Neuronal stem cell (in vitro differentiated cells): Measurements from ENCODE around the gene TUFT1. TPM values are rescaled to one million over a fixed set of nuclear protein-coding genes. Genes with fewer than 3 reads are reported as not detected.

Experiments used
- DNase-seq: peaks from one replicate; pipeline ENCODE4 v3.0.0-alpha.2; 2013; ENCODE audit warnings: low spot score
- H2AFZ ChIP-seq: one replicate; pipeline ENCODE4 v1.6.1; 2013; ENCODE audit warnings: mild to moderate bottlenecking, low read length, inconsistent platforms
- H2AK5ac ChIP-seq: 2 replicates; pipeline ENCODE4 v1.6.1; 2013; ENCODE audit warnings: low read depth, mild to moderate bottlenecking, inconsistent platforms, low read length, moderate library complexity, mixed read lengths
- H2BK120ac ChIP-seq: 2 replicates; pipeline ENCODE4 v1.6.1; 2013; ENCODE audit warnings: low read depth, mild to moderate bottlenecking, inconsistent platforms, low read length, moderate library complexity, mixed read lengths
- H2BK12ac ChIP-seq: one replicate; pipeline ENCODE4 v1.6.1; 2013; ENCODE audit warnings: low read length, inconsistent platforms
- H2BK15ac ChIP-seq: 2 replicates; pipeline ENCODE4 v1.6.1; 2013; ENCODE audit warnings: mild to moderate bottlenecking, low read length, inconsistent platforms, mixed read lengths
- H2BK5ac ChIP-seq: one replicate; pipeline ENCODE4 v1.6.1; 2013; ENCODE audit warnings: inconsistent platforms, mild to moderate bottlenecking, low read length, moderate library complexity
- H3K14ac ChIP-seq: one replicate; pipeline ENCODE4 v1.6.1; 2013; ENCODE audit warnings: low read length, inconsistent platforms
- H3K18ac ChIP-seq: 2 replicates; pipeline ENCODE4 v1.6.1; 2013; ENCODE audit warnings: low read length, inconsistent platforms
- H3K23ac ChIP-seq: 2 replicates; pipeline ENCODE4 v1.6.1; 2013; ENCODE audit warnings: low read depth, mild to moderate bottlenecking, mixed read lengths, low read length, inconsistent platforms; ENCODE audit not compliant: poor library complexity
- H3K27ac ChIP-seq: replicated peaks from 3 replicates; pipeline ENCODE4 v1.5.1; 2013; ENCODE audit warnings: low read length, inconsistent platforms
- H3K27me3 ChIP-seq, 3 experiments: 2 replicates each; pipeline ENCODE4 v1.6.1; 2013; ENCODE audit warnings: low read length in 3 of 3, mild to moderate bottlenecking in 2 of 3, inconsistent platforms in 1 of 3, low read depth in 1 of 3, mixed read lengths in 1 of 3, moderate library complexity in 1 of 3; ENCODE audit not compliant: control insufficient read depth in 3 of 3, insufficient read depth in 3 of 3
- H3K36me3 ChIP-seq, 2 donors: replicated peaks in 1 of 2; 2 replicates each; pipeline ENCODE4 v1.6.1; 2013; ENCODE audit warnings: low read length in 2 of 2; ENCODE audit not compliant: control insufficient read depth in 2 of 2, insufficient read depth in 2 of 2
- H3K4ac ChIP-seq: 2 replicates; pipeline ENCODE4 v1.6.1; 2013; ENCODE audit warnings: inconsistent platforms, mild to moderate bottlenecking, low read length, moderate library complexity
- H3K4me1 ChIP-seq, 2 donors: 1 replicate in 1 of 2; 2 replicates in 1 of 2; pipeline ENCODE4 v1.6.1; 2013; ENCODE audit warnings: low read length in 2 of 2, low read depth in 1 of 2; ENCODE audit not compliant: control insufficient read depth in 2 of 2, insufficient read depth in 1 of 2
- H3K4me2 ChIP-seq: one replicate; pipeline ENCODE4 v1.6.1; 2013; ENCODE audit warnings: mild to moderate bottlenecking, low read length, inconsistent platforms; ENCODE audit not compliant: insufficient read depth, poor library complexity, severe bottlenecking
- H3K4me3 ChIP-seq, 2 donors: 2 replicates each; pipeline ENCODE4 v1.5.1; 2013; ENCODE audit warnings: low read length in 2 of 2, mild to moderate bottlenecking in 2 of 2, inconsistent platforms in 1 of 2, moderate library complexity in 1 of 2
- H3K79me1 ChIP-seq: one replicate; pipeline ENCODE4 v1.6.1; 2013; ENCODE audit warnings: low read depth, mild to moderate bottlenecking, inconsistent platforms, low read length, moderate library complexity
- H3K9ac ChIP-seq: one replicate; pipeline ENCODE4 v1.6.1; 2013; ENCODE audit warnings: mild to moderate bottlenecking, low read depth, low read length, inconsistent platforms; ENCODE audit not compliant: poor library complexity
- H3K9me3 ChIP-seq, 2 donors: replicated peaks in 1 of 2; 2 replicates each; pipeline versions ENCODE3 to v1.6.1; 2013; ENCODE audit warnings: low read length in 2 of 2, mild to moderate bottlenecking in 2 of 2, inconsistent platforms in 1 of 2, low read depth in 1 of 2, mixed read lengths in 1 of 2, moderate library complexity in 1 of 2; ENCODE audit not compliant: control insufficient read depth in 2 of 2, insufficient read depth in 1 of 2
- H4K8ac ChIP-seq: one replicate; pipeline ENCODE4 v1.6.1; 2013; ENCODE audit warnings: low read depth, mild to moderate bottlenecking, inconsistent platforms, low read length, moderate library complexity
- H4K91ac ChIP-seq: one replicate; pipeline ENCODE4 v1.6.1; 2013; ENCODE audit warnings: low read length, low read depth, mild to moderate bottlenecking, inconsistent platforms; ENCODE audit not compliant: poor library complexity
- WGBS, 2 donors: extraction: QIAGEN DNeasy Blood & Tissue Kit; methylation state at CpG; one replicate each; pipeline ENCODE4 v1.1.7; 2013; ENCODE audit warnings: missing lambda C conversion rate in 2 of 2, mixed read lengths in 1 of 2; ENCODE audit not compliant: insufficient read length in 2 of 2, insufficient replicate concordance in 1 of 2; ENCODE audit errors: extremely low coverage in 2 of 2; 5-methylcytosine and 5-hydroxymethylcytosine counted together
- polyA plus RNA-seq, 2 experiments: library from polyadenylated mRNA; stranded (reverse); fragments of 200-250 nt; gene quantifications; one replicate each; pipeline ENCODE4 v1.2.3, GENCODE V29; 2013

The TUFT1 gene, protein sequence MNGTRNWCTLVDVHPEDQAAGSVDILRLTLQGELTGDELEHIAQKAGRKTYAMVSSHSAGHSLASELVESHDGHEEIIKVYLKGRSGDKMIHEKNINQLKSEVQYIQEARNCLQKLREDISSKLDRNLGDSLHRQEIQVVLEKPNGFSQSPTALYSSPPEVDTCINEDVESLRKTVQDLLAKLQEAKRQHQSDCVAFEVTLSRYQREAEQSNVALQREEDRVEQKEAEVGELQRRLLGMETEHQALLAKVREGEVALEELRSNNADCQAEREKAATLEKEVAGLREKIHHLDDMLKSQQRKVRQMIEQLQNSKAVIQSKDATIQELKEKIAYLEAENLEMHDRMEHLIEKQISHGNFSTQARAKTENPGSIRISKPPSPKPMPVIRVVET
- polyA plus RNA-seq (2013, experiment 1 of 2), result 8.1 TPM
- 8.3 TPM for polyA plus RNA-seq (2013, experiment 2 of 2)

DNA sequence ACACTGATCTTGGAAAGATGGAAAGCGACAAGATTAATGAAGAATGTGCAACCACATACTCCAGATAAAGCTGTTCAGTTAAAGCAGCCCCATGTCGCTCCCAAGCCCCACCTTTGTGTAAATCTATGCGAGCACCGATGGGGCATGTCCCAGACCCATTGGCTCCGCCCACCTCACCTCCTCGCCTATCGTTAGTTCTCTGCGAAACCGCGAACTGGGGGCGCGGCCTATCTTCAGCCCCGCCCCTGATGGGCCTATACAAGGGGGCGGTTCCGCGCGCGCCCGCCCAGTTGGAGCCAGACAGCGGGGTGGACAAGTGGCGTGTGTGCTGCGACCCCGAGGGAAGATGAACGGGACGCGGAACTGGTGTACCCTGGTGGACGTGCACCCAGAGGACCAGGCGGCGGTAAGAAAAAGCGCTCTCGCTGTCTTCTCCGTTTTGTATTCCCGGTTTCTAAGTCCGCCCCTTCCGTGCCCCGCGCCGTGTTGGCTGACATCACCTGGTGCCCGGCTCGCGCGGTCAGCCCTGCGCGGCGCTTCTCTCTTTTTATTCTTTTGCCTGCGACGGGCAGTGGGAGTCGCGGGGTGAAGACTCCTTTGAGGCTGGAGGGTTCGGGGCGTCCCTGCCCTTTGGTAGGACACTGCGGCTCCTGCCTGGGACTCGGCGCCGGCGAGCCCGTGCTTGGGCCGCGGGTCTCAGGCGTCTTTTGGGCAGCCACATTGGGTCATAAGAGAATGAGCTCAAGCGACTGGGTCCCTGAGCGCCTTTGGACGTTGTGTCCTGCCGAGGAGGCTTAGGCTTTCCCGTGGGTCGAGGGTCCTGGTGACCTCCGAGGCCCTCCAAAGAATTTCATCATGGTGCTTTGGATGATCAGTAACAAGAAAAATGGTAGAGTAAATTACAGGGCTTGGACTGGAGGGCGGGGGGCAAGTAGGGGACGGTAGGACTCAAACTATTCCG is at the start of gene TUFT1:
TUFT1 (plus strand) TSS at position 289 of the 961 bp plus-strand sequence; CDS start at position 347, 58 bp downstream.
- Histone ChIP-seq H2AFZ (peak within 1 kb of the TSS; percentile 77), H3K27me3 (no peaks in the 10 kb centered on the region), H2BK5ac (no peak within 1 kb of the TSS), H3K14ac (no peak within 1 kb of the TSS), H2BK15ac (no peak within 1 kb of the TSS), H3K4me1 (peaks cover 9 to 16% of the 10 kb centered on the region in 2 donors), H3K79me1 (no peaks in the 10 kb centered on the region), H3K36me3 (peaks cover under 1 to 6% of the 10 kb centered on the region in 2 donors), H2AK5ac (no peak within 1 kb of the TSS), H3K4me3 (peak within 1 kb of the TSS; percentile 66 to 90), H3K9me3 (no peaks in the 10 kb centered on the region), H3K27ac (peak within 1 kb of the TSS; percentile 4), H3K9ac (peak within 1 kb of the TSS; percentile 75), H4K8ac (no peak within 1 kb of the TSS), H3K4ac (no peak within 1 kb of the TSS), H3K23ac (peak within 1 kb of the TSS; percentile 89), H4K91ac (no peak within 1 kb of the TSS), H3K4me2 (peak within 1 kb of the TSS; percentile 75), H3K18ac (peak within 1 kb of the TSS; percentile 69), H2BK120ac (no peak within 1 kb of the TSS), H2BK12ac (no peak within 1 kb of the TSS)
- peak; percentile 91 for DNase-seq
- no CpG with 5 or more reads among the region's 70 CpGs for WGBS, 2 donors

DNA sequence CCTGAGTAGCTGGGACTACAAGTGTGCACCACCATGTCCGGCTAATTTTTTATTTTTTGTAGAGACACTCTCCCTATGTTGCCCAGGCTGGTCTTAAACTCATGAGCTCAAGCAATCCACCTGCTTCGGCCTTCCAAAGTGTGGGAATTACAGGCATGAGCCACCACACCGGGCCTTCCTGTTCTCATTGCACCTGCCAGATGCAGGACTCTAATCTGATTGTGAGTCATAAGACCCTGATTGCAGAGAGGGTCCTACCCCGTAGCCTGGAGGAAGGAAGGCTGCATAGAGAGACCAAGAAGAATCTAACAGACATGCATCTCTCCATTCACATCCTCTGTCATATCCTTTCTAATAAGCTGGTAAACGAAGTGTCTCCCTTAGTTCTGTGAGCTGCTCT is 48.5 kb upstream of the TUFT1 start:
- Histone ChIP-seq H4K8ac (no peak overlapping the region), H3K36me3 (no peaks in the 10 kb centered on the region), H4K91ac (no peak overlapping the region), H3K14ac (no peak overlapping the region), H2AFZ (no peak overlapping the region), H3K9me3 (no peaks in the 10 kb centered on the region), H3K4me3 (no peak overlapping the region), H2BK15ac (no peak overlapping the region), H3K79me1 (no peaks in the 10 kb centered on the region), H3K4me2 (no peak overlapping the region), H2AK5ac (no peak overlapping the region), H3K23ac (no peak overlapping the region), H3K27ac (no peak overlapping the region), H2BK12ac (no peak overlapping the region), H3K4ac (no peak overlapping the region), H3K27me3 (peaks cover 0 to 2% (median 0%) of the 10 kb centered on the region in 3 experiments), H3K9ac (no peak overlapping the region), H3K4me1 (peaks cover 3 to 7% of the 10 kb centered on the region in 2 donors), H2BK120ac (no peak overlapping the region), H3K18ac (no peak overlapping the region), H2BK5ac (no peak overlapping the region)
- DNase-seq, result no peak
- no CpG with 5 or more reads among the region's 5 CpGs for WGBS, 2 donors

DNA sequence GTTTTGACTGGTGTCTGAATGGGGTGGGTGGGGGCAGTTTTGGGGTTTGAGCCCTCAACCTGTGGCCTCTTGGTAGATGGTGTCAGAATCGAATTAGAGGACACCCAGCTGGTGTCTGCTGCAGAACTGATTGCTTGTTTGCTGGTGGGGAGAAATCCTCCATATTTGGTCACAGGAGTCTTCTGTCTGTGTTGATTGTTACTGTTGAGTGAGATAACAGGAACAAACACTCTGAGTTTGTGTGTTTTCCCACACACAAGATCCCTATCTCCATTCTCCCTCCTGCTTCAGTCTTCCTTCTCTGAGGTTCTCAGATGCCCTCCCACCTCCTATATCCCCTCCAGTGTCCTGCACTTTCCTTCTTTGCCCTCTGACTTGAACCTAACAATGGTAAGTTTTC is 48.0 kb upstream of the TUFT1 start:
- no peak overlapping the region for H4K8ac ChIP-seq
- H2AK5ac ChIP-seq, result no peak overlapping the region
- H3K18ac ChIP-seq, result no peak overlapping the region
- no peak overlapping the region for H3K9ac ChIP-seq
- no peak overlapping the region for H3K23ac ChIP-seq
- H2BK120ac ChIP-seq, result no peak overlapping the region
- H2BK15ac ChIP-seq, result no peak overlapping the region
- peaks cover 0 to 2% (median 0%) of the 10 kb centered on the region in 3 experiments for H3K27me3 ChIP-seq
- no peak overlapping the region for H3K4me3 ChIP-seq
- no peak overlapping the region for H3K14ac ChIP-seq
- no peak overlapping the region for H2BK12ac ChIP-seq
- H3K9me3 ChIP-seq, result no peaks in the 10 kb centered on the region
- H3K79me1 ChIP-seq, result no peaks in the 10 kb centered on the region
- H4K91ac ChIP-seq, result no peak overlapping the region
- H3K27ac ChIP-seq, result no peak overlapping the region
- WGBS, 2 donors, result no CpG with 5 or more reads among the region's 1 CpG
- peaks cover 3 to 7% of the 10 kb centered on the region in 2 donors for H3K4me1 ChIP-seq
- no peak overlapping the region for H3K4me2 ChIP-seq
- H3K36me3 ChIP-seq, result no peaks in the 10 kb centered on the region
- H2BK5ac ChIP-seq, result no peak overlapping the region
- DNase-seq, result no peak
- no peak overlapping the region for H2AFZ ChIP-seq
- H3K4ac ChIP-seq, result no peak overlapping the region
